ENCODE measurements around the gene ANKLE2.

- TF ChIP-seq CTCF (optimal IDR thresholded peaks at IDR 0.05 in 1 of 3, IDR thresholded peaks at IDR 0.05 in 1 of 3, conservative IDR thresholded peaks at IDR 0.05 in 1 of 3; ENCODE audit: extremely low read depth in 1 of 3, insufficient read depth in 2 of 3, low read length in 3 of 3) (no peak), EZH2 (IDR thresholded peaks at IDR 0.05; ENCODE audit: low read length) (no peak)
These were observed 45.3 kb downstream of the ANKLE2 start for GRCh38 chr12:132716356-132716755.

All from keratinocyte (primary cell).